ENCODE results near the gene NBPF8. TPM values are rescaled to one million over a fixed set of nuclear protein-coding genes. Genes with fewer than 3 reads are reported as not detected.

The NBPF8 gene, protein sequence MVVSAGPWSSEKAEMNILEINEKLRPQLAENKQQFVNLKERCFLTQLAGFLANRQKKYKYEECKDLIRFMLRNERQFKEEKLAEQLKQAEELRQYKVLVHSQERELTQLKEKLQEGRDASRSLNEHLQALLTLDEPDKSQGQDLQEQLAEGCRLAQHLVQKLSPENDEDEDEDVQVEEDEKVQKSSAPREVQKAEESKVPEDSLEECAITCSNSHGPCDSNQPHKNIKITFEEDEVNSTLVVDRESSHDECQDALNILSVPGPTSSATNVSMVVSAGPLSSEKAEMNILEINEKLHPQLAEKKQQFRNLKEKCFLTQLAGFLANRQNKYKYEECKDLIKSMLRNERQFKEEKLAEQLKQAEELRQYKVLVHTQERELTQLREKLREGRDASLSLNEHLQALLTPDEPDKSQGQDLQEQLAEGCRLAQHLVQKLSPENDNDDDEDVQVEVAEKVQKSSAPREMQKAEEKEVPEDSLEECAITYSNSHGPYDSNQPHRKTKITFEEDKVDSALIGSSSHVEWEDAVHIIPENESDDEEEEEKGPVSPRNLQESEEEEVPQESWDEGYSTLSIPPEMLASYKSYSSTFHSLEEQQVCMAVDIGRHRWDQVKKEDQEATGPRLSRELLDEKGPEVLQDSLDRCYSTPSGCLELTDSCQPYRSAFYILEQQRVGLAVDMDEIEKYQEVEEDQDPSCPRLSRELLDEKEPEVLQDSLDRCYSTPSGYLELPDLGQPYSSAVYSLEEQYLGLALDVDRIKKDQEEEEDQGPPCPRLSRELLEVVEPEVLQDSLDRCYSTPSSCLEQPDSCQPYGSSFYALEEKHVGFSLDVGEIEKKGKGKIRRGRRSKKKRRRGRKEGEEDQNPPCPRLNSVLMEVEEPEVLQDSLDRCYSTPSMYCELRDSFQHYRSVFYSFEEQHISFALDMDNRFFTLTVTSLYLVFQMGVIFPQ
- total RNA-seq, result 13.1 and 24.1 TPM in 2 replicates

GRCh38 chr1:120414911-120415480, at the start of gene NBPF8:
TSS of gene NBPF8 (plus strand) at chr1:120415035. CDS start at chr1:120436523, 21,488 bp downstream.

Other genes starting within 250 kb of the NBPF8 start
- 86.4 and 93.0 TPM in 2 replicates for gene SEC22B, start 238.5 kb upstream of the NBPF8 start, total RNA-seq